ENCODE data around the gene RNF38. TPM values are rescaled to one million over a fixed set of nuclear protein-coding genes. Genes with fewer than 3 reads are reported as not detected.
A peak's percentile ranks its signal among the peaks of the same experiment; 100 is the strongest.

Gene RNF38
- total and polyA plus RNA-seq, 10 donors: 9.5 to 67.1 (median 46.4) TPM

GRCh38 chr9:36438536-36439236 lies 38.6 kb upstream of the RNF38 start:
- no peak overlapping the region for H3K27ac ChIP-seq
- no peaks in the 10 kb centered on the region for H3K36me3 ChIP-seq
- DNase-seq: no peak
- no peak overlapping the region for H3K4me3 ChIP-seq
- H3K9me3 ChIP-seq: no peaks in the 10 kb centered on the region
- intact Hi-C loops (cut with DNase I; ENCODE audit: low total_unique reads): no loop called here
- H3K27me3 ChIP-seq (replicated peaks in 1 of 7): no peaks in the 10 kb centered on the region
- peaks cover 0 to 76% (median 36%) of the 10 kb centered on the region in 6 donors for H3K4me1 ChIP-seq
- TF ChIP-seq, protein P1, sequence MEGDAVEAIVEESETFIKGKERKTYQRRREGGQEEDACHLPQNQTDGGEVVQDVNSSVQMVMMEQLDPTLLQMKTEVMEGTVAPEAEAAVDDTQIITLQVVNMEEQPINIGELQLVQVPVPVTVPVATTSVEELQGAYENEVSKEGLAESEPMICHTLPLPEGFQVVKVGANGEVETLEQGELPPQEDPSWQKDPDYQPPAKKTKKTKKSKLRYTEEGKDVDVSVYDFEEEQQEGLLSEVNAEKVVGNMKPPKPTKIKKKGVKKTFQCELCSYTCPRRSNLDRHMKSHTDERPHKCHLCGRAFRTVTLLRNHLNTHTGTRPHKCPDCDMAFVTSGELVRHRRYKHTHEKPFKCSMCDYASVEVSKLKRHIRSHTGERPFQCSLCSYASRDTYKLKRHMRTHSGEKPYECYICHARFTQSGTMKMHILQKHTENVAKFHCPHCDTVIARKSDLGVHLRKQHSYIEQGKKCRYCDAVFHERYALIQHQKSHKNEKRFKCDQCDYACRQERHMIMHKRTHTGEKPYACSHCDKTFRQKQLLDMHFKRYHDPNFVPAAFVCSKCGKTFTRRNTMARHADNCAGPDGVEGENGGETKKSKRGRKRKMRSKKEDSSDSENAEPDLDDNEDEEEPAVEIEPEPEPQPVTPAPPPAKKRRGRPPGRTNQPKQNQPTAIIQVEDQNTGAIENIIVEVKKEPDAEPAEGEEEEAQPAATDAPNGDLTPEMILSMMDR (IDR thresholded peaks at IDR 0.05 in 8 of 11, conservative IDR thresholded peaks at IDR 0.05 in 3 of 11): no peak
- TF ChIP-seq POLR2A (IDR thresholded peaks at IDR 0.05): no peak
- no peak for TF ChIP-seq POLR2AphosphoS5 (IDR thresholded peaks at IDR 0.05)
- WGBS, 5 donors: 88 to 94% (median 91%) methylated on average over 3 of the region's 3 CpGs

- 68 to 98% (median 90%) methylated on average over 3 of the region's 3 CpGs for WGBS, 5 donors
- intact Hi-C loops (cut with DNase I; ENCODE audit: low total_unique reads): no loop called here
- Histone ChIP-seq H3K4me3 (no peak overlapping the region), H3K9me3 (no peaks in the 10 kb centered on the region), H3K36me3 (no peaks in the 10 kb centered on the region), H3K27me3 (replicated peaks in 1 of 7) (no peaks in the 10 kb centered on the region), H3K4me1 (peaks cover 0 to 68% (median 29%) of the 10 kb centered on the region in 6 donors), H3K27ac (no peak overlapping the region)
- TF ChIP-seq POLR2AphosphoS5 (IDR thresholded peaks at IDR 0.05) (no peak), POLR2A (IDR thresholded peaks at IDR 0.05) (no peak)
- TF ChIP-seq, protein P1 (IDR thresholded peaks at IDR 0.05 in 8 of 11, conservative IDR thresholded peaks at IDR 0.05 in 3 of 11): no peak
- no peak for DNase-seq
Observed at GRCh38 chr9:36437790-36438189, 37.7 kb upstream of the RNF38 start.

GRCh38 chr9:36436909-36437308 lies 36.8 kb upstream of the RNF38 start:
- intact Hi-C loops (cut with DNase I; ENCODE audit: low total_unique reads): no loop called here
- no peaks in the 10 kb centered on the region for H3K9me3 ChIP-seq
- no peaks in the 10 kb centered on the region for H3K27me3 ChIP-seq (replicated peaks in 1 of 7)
- H3K27ac ChIP-seq: no peak overlapping the region
- no peak overlapping the region for H3K4me3 ChIP-seq
- 59 to 91% (median 76%) methylated on average over 2 of the region's 2 CpGs for WGBS, 5 donors
- H3K36me3 ChIP-seq: no peaks in the 10 kb centered on the region
- TF ChIP-seq POLR2A (IDR thresholded peaks at IDR 0.05) (no peak), POLR2AphosphoS5 (IDR thresholded peaks at IDR 0.05) (peak in 2 of 3 donors; percentile 36 to 58)
- DNase-seq: no peak
- H3K4me1 ChIP-seq: peaks cover 0 to 60% (median 20%) of the 10 kb centered on the region in 6 donors

DNA sequence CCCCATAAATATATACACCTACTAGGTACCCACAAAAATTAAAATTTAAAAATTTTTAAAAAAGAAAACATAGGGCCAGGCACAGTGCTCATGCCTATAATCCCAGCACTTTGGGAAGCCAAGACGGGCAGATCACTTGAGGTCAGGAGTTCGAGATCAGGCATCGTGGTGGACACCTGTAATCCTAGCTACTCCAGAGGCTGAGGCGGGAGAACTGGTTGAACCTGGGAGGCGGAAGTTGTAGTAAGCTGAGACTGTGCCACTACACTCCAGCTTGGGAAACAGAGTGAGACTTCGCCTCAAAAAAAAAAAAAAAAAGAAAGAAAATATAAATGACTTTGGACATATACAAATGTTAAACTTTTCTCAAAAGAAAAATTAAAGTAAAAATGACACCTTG lies 33.3 kb upstream of the RNF38 start:
- Histone ChIP-seq H3K36me3 (peaks cover 0 to 26% (median 2%) of the 10 kb centered on the region in 6 donors), H3K27me3 (replicated peaks in 1 of 7) (no peaks in the 10 kb centered on the region), H3K4me1 (peaks cover 0 to 41% (median 14%) of the 10 kb centered on the region in 6 donors), H3K4me3 (no peak overlapping the region), H3K9me3 (no peaks in the 10 kb centered on the region), H3K27ac (no peak overlapping the region)
- 91 to 98% (median 96%) methylated on average over 6 of the region's 6 CpGs for WGBS, 5 donors
- DNase-seq: no peak
- intact Hi-C loops (cut with DNase I; ENCODE audit: low total_unique reads): no loop called here
- TF ChIP-seq POLR2A (IDR thresholded peaks at IDR 0.05) (no peak), POLR2AphosphoS5 (IDR thresholded peaks at IDR 0.05) (no peak)
- TF ChIP-seq, protein P1 (IDR thresholded peaks at IDR 0.05 in 8 of 11, conservative IDR thresholded peaks at IDR 0.05 in 3 of 11): no peak

Data from spleen (tissue), 11 donors.